CD4-positive, alpha-beta T cell (primary cell): ENCODE data around the gene BDH2. TPM values are rescaled to one million over a fixed set of nuclear protein-coding genes. Genes with fewer than 3 reads are reported as not detected.

Experiments
- ATAC-seq: fragments of 200-7000 bp; cut with Tn5 transposase; one replicate; pipeline ENCODE4 v1.10.0; 2022; ENCODE audit warnings: mild to moderate bottlenecking; ENCODE audit not compliant: poor library complexity
- CTCF ChIA-PET: fragments of 350-600 bp; sonication (Branson Sonifier 250); formaldehyde crosslinking; loops from one replicate; lab custom pipeline; 2021; ENCODE audit warnings: antibody characterized with exemption, inconsistent platforms; lab: Charles Lee
- POLR2A ChIA-PET: fragments of 350-600 bp; sonication (Branson Sonifier 250); formaldehyde crosslinking; loops from one replicate; lab custom pipeline; 2021; ENCODE audit warnings: antibody characterized with exemption, inconsistent platforms; lab: Charles Lee
- DNase-seq, 14 experiments: peaks; one replicate each; pipeline ENCODE4 v3.0.0-alpha.2; 2013 to 2020; ENCODE audit warnings: mixed read lengths in 2 of 14
- H3K27ac ChIP-seq, 2 donors: one replicate each; pipeline versions ENCODE4 v1.5.1 to v1.7.0; 2013; ENCODE audit warnings: low read length in 2 of 2, low read depth in 1 of 2, mild to moderate bottlenecking in 1 of 2
- H3K27me3 ChIP-seq, 2 experiments: 1 replicate in 1 of 2; 2 replicates in 1 of 2; pipeline versions ENCODE4 v1.6.1 to v1.7.0; 2013; ENCODE audit warnings: low read length in 2 of 2, control low read depth in 1 of 2, mild to moderate bottlenecking in 1 of 2, moderate library complexity in 1 of 2; ENCODE audit not compliant: insufficient read depth in 2 of 2, control insufficient read depth in 1 of 2
- H3K36me3 ChIP-seq: one replicate; pipeline ENCODE4 v1.6.1; 2013; ENCODE audit warnings: low read length, control low read depth; ENCODE audit not compliant: insufficient read depth
- H3K4me1 ChIP-seq: one replicate; pipeline ENCODE4 v1.6.1; 2013; ENCODE audit warnings: low read length, control low read depth; ENCODE audit not compliant: insufficient read depth
- H3K4me3 ChIP-seq: one replicate; pipeline ENCODE4 v1.5.1; 2013; ENCODE audit warnings: mild to moderate bottlenecking, low read length, moderate library complexity
- H3K9me3 ChIP-seq, 2 experiments: 1 replicate in 1 of 2; 2 replicates in 1 of 2; pipeline versions ENCODE4 v1.6.1 to v1.7.0; 2013; ENCODE audit warnings: low read length in 2 of 2, mild to moderate bottlenecking in 2 of 2, control low read depth in 1 of 2, moderate library complexity in 1 of 2; ENCODE audit not compliant: control insufficient read depth in 1 of 2, insufficient read depth in 1 of 2
- H3K27ac Mint-ChIP-seq: one replicate; pipeline ENCODE4 v1.8.0; 2020; ENCODE audit warnings: mixed read lengths
- H3K27me3 Mint-ChIP-seq: one replicate; pipeline ENCODE4 v1.8.0; 2021; ENCODE audit warnings: mixed read lengths
- H3K36me3 Mint-ChIP-seq: one replicate; pipeline ENCODE4 v1.8.0; 2021; ENCODE audit warnings: low read depth, mixed read lengths
- H3K4me1 Mint-ChIP-seq: one replicate; pipeline ENCODE4 v1.8.0; 2021; ENCODE audit warnings: low read depth, mixed read lengths
- H3K4me3 Mint-ChIP-seq: one replicate; pipeline ENCODE4 v1.8.0; 2020; ENCODE audit warnings: mild to moderate bottlenecking, mixed read lengths
- H3K9me3 Mint-ChIP-seq: one replicate; pipeline ENCODE4 v1.8.0; 2020; ENCODE audit warnings: mixed read lengths
- CTCF ChIP-seq: fragments of 200-600 bp; IDR thresholded peaks from one replicate; pipeline ENCODE4 v1.8.0; 2022; ENCODE audit warnings: antibody characterized with exemption, mild to moderate bottlenecking
- intact Hi-C, 2 experiments: fragments of 100-400 bp; cut with DNase I in 1 of 2; cut with micrococcal nuclease in 1 of 2; formaldehyde crosslinking; loops; one replicate each; pipeline versions ENCODE4 v1.15.1 to v1.9.0; 2023 to 2025; cut with DNase I, micrococcal nuclease
- polyA plus RNA-seq, 2 donors: library from polyadenylated mRNA; unstranded; fragments of 120-200 nt; gene quantifications; one replicate each; pipeline ENCODE4 v1.2.1, GENCODE V29; 2013
- total RNA-seq, 174 experiments: library from RNA in 2 of 174; stranded (reverse) in 2 of 174; gene quantifications; one replicate each; pipeline ENCODE4 v1.2.3 and lab custom pipeline; 2021 to 2026

BDH2 gene
- total RNA-seq, result 10 to 100 TPM in 1 of 2 experiments, 1 to 10 TPM in 1; 9.9 to 10.3 TPM
- 23.5 TPM for polyA plus RNA-seq (2013, experiment 1 of 2)
- polyA plus RNA-seq (2013, experiment 2 of 2), result 21.9 TPM
- total RNA-seq (lab: John Stamatoyannopoulos, UW), result 2.1 to 29.0 (median 13.8) reads per million in 172 experiments

DNA sequence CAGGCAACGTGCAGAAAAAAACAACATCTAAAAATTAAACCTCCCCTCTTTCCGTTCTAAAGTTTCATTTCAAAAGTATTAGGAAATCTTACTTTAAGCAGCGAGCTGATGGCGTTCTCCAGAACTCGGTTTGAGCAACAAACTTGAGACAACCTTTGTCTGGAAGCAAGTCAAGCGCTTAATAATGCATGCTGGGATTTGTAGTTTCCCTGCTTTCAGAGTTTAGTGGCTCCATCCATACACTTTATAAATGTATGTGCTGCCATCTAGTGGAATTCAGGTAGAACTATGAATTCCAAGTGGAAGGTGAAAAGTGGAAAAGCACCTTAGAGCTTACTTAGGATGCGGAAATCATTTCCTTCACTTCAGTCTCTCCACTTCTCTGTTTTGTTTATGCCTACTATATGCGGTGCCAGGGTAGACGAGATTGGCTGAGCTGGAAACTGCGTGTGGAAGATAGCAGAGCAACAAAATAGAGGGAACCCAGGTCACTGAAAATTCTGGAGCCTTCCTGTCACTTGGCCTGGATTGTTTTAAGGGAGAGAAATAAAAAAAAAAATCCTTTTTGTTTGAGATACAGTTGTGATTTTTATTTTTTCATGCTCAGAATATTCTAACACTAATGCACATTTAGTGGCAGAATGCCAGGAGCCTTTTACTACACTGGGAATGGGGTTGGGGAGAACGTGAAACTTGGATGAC is at the start of gene BDH2:
Gene BDH2, minus strand, starts transcription at position 144 of the 702 bp plus-strand sequence. CDS start 3,580 bp downstream, outside the sequence.
- DNase-seq (peak in 10 of 14 experiments; percentile 7 to 92 (median 36)), ATAC-seq (peak; percentile 99)
- peak within 1 kb of the TSS; percentile 52 for H3K4me3 ChIP-seq
- H3K27me3 ChIP-seq, result no peaks in the 10 kb centered on the region
- Mint-ChIP-seq H3K27ac (peak within 1 kb of the TSS; percentile 79), H3K4me3 (peak within 1 kb of the TSS; percentile 92), H3K9me3 (no peaks in the 10 kb centered on the region), H3K27me3 (no peaks in the 10 kb centered on the region), H3K36me3 (no peaks in the 10 kb centered on the region), H3K4me1 (peaks cover 33% of the 10 kb centered on the region)
- ChIA-PET POLR2A (interaction anchor here (1.0 to 2.4 kb wide), 6 partner anchors 9 to 669 kb away, joined by 3 to 30 read pairs (median 6); partner anchors contain the start of genes SLC9B1, SLC9B2 and UBE2D3), CTCF (interaction anchor here (0.6 to 3.2 kb wide), 13 partner anchors 8 to 1989 kb away, joined by 3 to 14 read pairs (median 3); no protein-coding TSS in a partner anchor)
- H3K9me3 ChIP-seq, result no peaks in the 10 kb centered on the region
- TF ChIP-seq CTCF, result peak; percentile 82
- intact Hi-C loops, result loop anchor here (1.0 to 10.0 kb wide), 11 partner anchors 53 to 755 kb away; partner anchors contain the start of genes SLC39A8 (in 2 of the 2) and CISD2 (in 1 of the 2)
- no peak within 1 kb of the TSS for H3K27ac ChIP-seq
- H3K36me3 ChIP-seq, result peaks cover 4% of the 10 kb centered on the region
- H3K4me1 ChIP-seq, result peaks cover 14% of the 10 kb centered on the region

GRCh38 chr4:103144926-103145325 is 45.3 kb upstream of the BDH2 start:
- Histone ChIP-seq H3K4me1 (no peaks in the 10 kb centered on the region), H3K27me3 (no peaks in the 10 kb centered on the region), H3K36me3 (no peaks in the 10 kb centered on the region), H3K4me3 (no peak overlapping the region), H3K27ac (no peak overlapping the region), H3K9me3 (no peaks in the 10 kb centered on the region)
- Mint-ChIP-seq H3K4me1 (no peaks in the 10 kb centered on the region), H3K27me3 (no peaks in the 10 kb centered on the region), H3K4me3 (no peak overlapping the region), H3K9me3 (peaks cover 2% of the 10 kb centered on the region), H3K27ac (no peak overlapping the region), H3K36me3 (no peaks in the 10 kb centered on the region)
- DNase-seq (no peak), ATAC-seq (no peak)
- intact Hi-C loops, result no loop called here
- TF ChIP-seq CTCF, result no peak
- ChIA-PET CTCF (no interaction called here), POLR2A (no interaction called here)

- Mint-ChIP-seq H3K27me3 (no peaks in the 10 kb centered on the region), H3K9me3 (no peaks in the 10 kb centered on the region), H3K36me3 (no peaks in the 10 kb centered on the region), H3K4me3 (no peak overlapping the region), H3K4me1 (peaks cover 8% of the 10 kb centered on the region), H3K27ac (no peak overlapping the region)
- H3K36me3 ChIP-seq, result no peaks in the 10 kb centered on the region
- DNase-seq (no peak), ATAC-seq (no peak)
- no peaks in the 10 kb centered on the region for H3K9me3 ChIP-seq
- no peak overlapping the region for H3K27ac ChIP-seq
- ChIA-PET CTCF (no interaction called here), POLR2A (no interaction called here)
- intact Hi-C loops, result no loop called here
- H3K27me3 ChIP-seq, result no peaks in the 10 kb centered on the region
- TF ChIP-seq CTCF, result no peak
- H3K4me1 ChIP-seq, result no peaks in the 10 kb centered on the region
- H3K4me3 ChIP-seq, result no peak overlapping the region
Measured at GRCh38 chr4:103137446-103137827, 37.8 kb upstream of the BDH2 start.
